Ramos (cell line): Measurements from ENCODE around the gene RUNX1.

Experiments used
- in situ Hi-C: fragments of 300-500 bp; cut with MboI; formaldehyde crosslinking; loops from one replicate; pipeline ENCODE4 v1.14.3; 2022; ENCODE audit warnings: low sequenced_read_pairs; ENCODE audit not compliant: unreplicated experiment

Gene RUNX1

GRCh38 chr21:34846601-34847112 is 202.4 kb downstream of the RUNX1 start:
- in situ Hi-C loops, result no loop called here

- in situ Hi-C loops, result no loop called here
These were observed 203.3 kb downstream of the RUNX1 start for GRCh38 chr21:34845521-34846451.

- in situ Hi-C loops, result no loop called here
These were observed 204.2 kb downstream of the RUNX1 start for GRCh38 chr21:34844924-34845238.

GRCh38 chr21:34844013-34844923 is 204.8 kb downstream of the RUNX1 start:
- in situ Hi-C loops, result no loop called here

GRCh38 chr21:34843562-34843961 is 205.5 kb downstream of the RUNX1 start:
- in situ Hi-C loops, result no loop called here

GRCh38 chr21:34841154-34841553 is 207.9 kb downstream of the RUNX1 start:
- in situ Hi-C loops, result no loop called here

GRCh38 chr21:34840693-34841092 is 208.4 kb downstream of the RUNX1 start:
- in situ Hi-C loops, result no loop called here

- in situ Hi-C loops, result no loop called here
These were observed 209.9 kb downstream of the RUNX1 start for GRCh38 chr21:34838956-34839820.

- in situ Hi-C loops, result no loop called here
These were observed 212.1 kb downstream of the RUNX1 start for GRCh38 chr21:34836933-34837505.

GRCh38 chr21:34836103-34836932 is 212.8 kb downstream of the RUNX1 start:
- in situ Hi-C loops, result no loop called here

GRCh38 chr21:34835526-34835925 is 213.6 kb downstream of the RUNX1 start:
- in situ Hi-C loops, result no loop called here

- in situ Hi-C loops, result no loop called here
These were observed 214.1 kb downstream of the RUNX1 start for GRCh38 chr21:34834852-34835501.

- in situ Hi-C loops, result no loop called here
These were observed 214.8 kb downstream of the RUNX1 start for GRCh38 chr21:34834290-34834689.

GRCh38 chr21:34833465-34833864 is 215.6 kb downstream of the RUNX1 start:
- in situ Hi-C loops, result no loop called here

GRCh38 chr21:34830386-34831170 is 218.5 kb downstream of the RUNX1 start:
- in situ Hi-C loops, result no loop called here

GRCh38 chr21:34827445-34828235 is 221.5 kb downstream of the RUNX1 start:
- in situ Hi-C loops, result no loop called here

GRCh38 chr21:34826836-34827235 is 222.3 kb downstream of the RUNX1 start:
- in situ Hi-C loops, result no loop called here
